ENCODE data around the gene NKD1. TPM values are rescaled to one million over a fixed set of nuclear protein-coding genes. Genes with fewer than 3 reads are reported as not detected.

NKD1 gene
- polyA plus RNA-seq, 1 experiment = not detected

GRCh38 chr16:50529334-50529733 is 18.9 kb upstream of the NKD1 start:
- H3K4me3 ChIP-seq (ENCODE audit: low read depth, low read length) = no peak overlapping the region
- no peak overlapping the region for H3K27ac ChIP-seq (ENCODE audit: low read depth, low read length)
- no peak for DNase-seq (ENCODE audit: low read depth, low spot score)
- no peaks in the 10 kb centered on the region for H3K9me3 ChIP-seq (ENCODE audit: control insufficient read depth, insufficient read depth, low read length)
- TF ChIP-seq CTCF (IDR thresholded peaks at IDR 0.05; ENCODE audit: low read depth, low read length) = no peak
- ChIA-PET CTCF (no interaction called here), POLR2A (no interaction called here)
- H3K27me3 ChIP-seq (ENCODE audit: control insufficient read depth, insufficient read depth, low read length) = no peaks in the 10 kb centered on the region

- Histone ChIP-seq H3K4me3 (ENCODE audit: low read depth, low read length) (no peak overlapping the region), H3K27ac (ENCODE audit: low read depth, low read length) (no peak overlapping the region), H3K9me3 (ENCODE audit: control insufficient read depth, insufficient read depth, low read length) (no peaks in the 10 kb centered on the region; the same call in 1 of the 2 replicates), H3K27me3 (ENCODE audit: control insufficient read depth, insufficient read depth, low read length) (no peaks in the 10 kb centered on the region)
- CTCF ChIA-PET = no interaction called here
- DNase-seq (ENCODE audit: low read depth, low spot score) = no peak
- no peak for TF ChIP-seq CTCF (IDR thresholded peaks at IDR 0.05; ENCODE audit: low read depth, low read length)
- POLR2A ChIA-PET = no interaction called here
Measured at GRCh38 chr16:50530277-50531236, 17.6 kb upstream of the NKD1 start.

- ChIA-PET CTCF (no interaction called here), POLR2A (no interaction called here)
- Histone ChIP-seq H3K4me3 (ENCODE audit: low read depth, low read length) (no peak overlapping the region), H3K27me3 (ENCODE audit: control insufficient read depth, insufficient read depth, low read length) (no peaks in the 10 kb centered on the region), H3K9me3 (ENCODE audit: control insufficient read depth, insufficient read depth, low read length) (no peaks in the 10 kb centered on the region; the same call in 1 of the 2 replicates), H3K27ac (ENCODE audit: low read depth, low read length) (no peak overlapping the region)
- DNase-seq (ENCODE audit: low read depth, low spot score) = no peak
- TF ChIP-seq CTCF (IDR thresholded peaks at IDR 0.05; ENCODE audit: low read depth, low read length) = no peak
Measured at GRCh38 chr16:50531359-50531758, 16.8 kb upstream of the NKD1 start.

- no peaks in the 10 kb centered on the region; the same call in 1 of the 2 replicates for H3K9me3 ChIP-seq (ENCODE audit: control insufficient read depth, insufficient read depth, low read length)
- H3K27me3 ChIP-seq (ENCODE audit: control insufficient read depth, insufficient read depth, low read length) = no peaks in the 10 kb centered on the region
- TF ChIP-seq CTCF (IDR thresholded peaks at IDR 0.05; ENCODE audit: low read depth, low read length) = no peak
- no peak overlapping the region for H3K4me3 ChIP-seq (ENCODE audit: low read depth, low read length)
- no peak for DNase-seq (ENCODE audit: low read depth, low spot score)
- ChIA-PET POLR2A (no interaction called here), CTCF (no interaction called here)
- H3K27ac ChIP-seq (ENCODE audit: low read depth, low read length) = no peak overlapping the region
Measured at GRCh38 chr16:50531901-50532300, 16.3 kb upstream of the NKD1 start.

- ChIA-PET CTCF (no interaction called here), POLR2A (no interaction called here)
- no peak overlapping the region for H3K4me3 ChIP-seq (ENCODE audit: low read depth, low read length)
- no peak for DNase-seq (ENCODE audit: low read depth, low spot score)
- TF ChIP-seq CTCF (IDR thresholded peaks at IDR 0.05; ENCODE audit: low read depth, low read length) = no peak
- no peaks in the 10 kb centered on the region; the same call in 1 of the 2 replicates for H3K9me3 ChIP-seq (ENCODE audit: control insufficient read depth, insufficient read depth, low read length)
- no peak overlapping the region for H3K27ac ChIP-seq (ENCODE audit: low read depth, low read length)
- no peaks in the 10 kb centered on the region for H3K27me3 ChIP-seq (ENCODE audit: control insufficient read depth, insufficient read depth, low read length)
Measured at GRCh38 chr16:50532576-50532975, 15.6 kb upstream of the NKD1 start.
